HG02588 (cell line): ENCODE results near the gene PRRC1.

Experiments
- ATAC-seq: cut with Tn5 transposase; IDR thresholded peaks from one replicate; pipeline ENCODE4 v1.9.1; 2021; ENCODE audit warnings: mild to moderate bottlenecking, moderate library complexity; ENCODE audit not compliant: unreplicated experiment

The PRRC1 gene

GRCh38 chr5:127517480-127518318 lies at the start of gene PRRC1:
Gene PRRC1 (plus strand): TSS chr5:127517640. CDS start chr5:127523480, 5,840 bp downstream.
- ATAC-seq: peak; percentile 89

GRCh38 chr5:127471211-127471610 lies 46.2 kb upstream of the PRRC1 start:
- ATAC-seq: no peak

GRCh38 chr5:127472700-127473099 lies 44.7 kb upstream of the PRRC1 start:
- no peak for ATAC-seq

GRCh38 chr5:127486471-127486870 lies 31.0 kb upstream of the PRRC1 start:
- no peak for ATAC-seq

DNA sequence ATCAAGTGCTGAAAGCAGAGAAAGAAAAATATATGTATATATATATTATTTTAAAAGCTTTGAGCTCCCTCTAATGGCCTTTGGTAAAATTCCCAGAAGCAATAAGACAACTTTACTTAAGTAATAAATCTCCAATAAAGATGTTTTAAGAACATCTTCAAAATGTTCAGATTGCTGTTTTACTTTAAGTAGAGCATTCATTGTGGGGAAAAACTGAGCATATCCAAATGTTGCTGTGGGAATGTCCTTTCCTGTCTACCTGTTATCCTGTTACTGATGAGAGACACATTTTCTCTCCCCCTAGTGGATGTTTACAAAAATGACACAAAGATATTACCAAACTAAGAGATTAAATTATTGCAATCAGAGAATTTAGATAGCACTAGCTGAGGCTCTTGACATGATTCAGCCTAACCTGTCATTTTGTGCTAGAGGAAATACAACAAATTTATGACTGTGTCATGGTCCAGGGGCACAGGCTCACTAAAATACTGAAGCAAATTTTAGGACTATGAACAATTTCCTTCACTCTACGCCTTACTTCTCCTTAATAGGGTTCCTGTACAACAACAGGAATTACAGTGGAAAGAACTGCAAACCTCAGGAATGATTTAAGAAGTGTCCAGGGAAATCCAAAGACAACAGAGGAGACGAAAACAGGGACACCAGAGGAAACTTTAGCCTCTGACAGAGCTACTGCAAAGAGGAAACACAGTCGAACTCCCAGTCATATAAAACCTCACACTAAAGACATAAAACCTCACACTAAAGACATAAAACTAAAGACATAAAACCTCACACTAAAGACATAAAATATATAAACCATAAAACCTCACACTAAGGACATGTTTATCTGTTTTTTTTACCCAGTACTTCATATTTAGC lies 24.3 kb upstream of the PRRC1 start:
- ATAC-seq: peak; percentile 72

DNA sequence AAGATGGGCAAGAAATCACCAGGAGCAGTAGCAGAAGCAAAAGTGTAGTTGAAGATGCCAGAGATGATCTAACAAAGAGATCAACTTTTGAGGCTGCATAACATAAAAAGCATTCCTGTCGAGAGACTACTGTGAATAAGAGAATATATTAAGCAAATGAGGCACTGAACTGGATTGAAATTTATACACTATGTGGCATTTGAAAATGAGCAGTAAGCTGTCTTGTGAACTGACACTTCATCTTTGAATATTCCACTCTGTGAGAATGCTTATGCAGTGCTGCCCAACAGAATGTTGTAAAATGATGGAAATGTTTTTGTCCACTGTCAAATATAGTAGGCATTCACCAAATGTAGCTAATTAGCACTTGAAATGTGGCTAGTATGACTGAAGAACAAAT lies 18.9 kb upstream of the PRRC1 start:
- ATAC-seq: no peak

- no peak for ATAC-seq
These were observed 11.5 kb upstream of the PRRC1 start for GRCh38 chr5:127505905-127506304.

GRCh38 chr5:127506616-127507015 lies 10.8 kb upstream of the PRRC1 start:
- no peak for ATAC-seq

DNA sequence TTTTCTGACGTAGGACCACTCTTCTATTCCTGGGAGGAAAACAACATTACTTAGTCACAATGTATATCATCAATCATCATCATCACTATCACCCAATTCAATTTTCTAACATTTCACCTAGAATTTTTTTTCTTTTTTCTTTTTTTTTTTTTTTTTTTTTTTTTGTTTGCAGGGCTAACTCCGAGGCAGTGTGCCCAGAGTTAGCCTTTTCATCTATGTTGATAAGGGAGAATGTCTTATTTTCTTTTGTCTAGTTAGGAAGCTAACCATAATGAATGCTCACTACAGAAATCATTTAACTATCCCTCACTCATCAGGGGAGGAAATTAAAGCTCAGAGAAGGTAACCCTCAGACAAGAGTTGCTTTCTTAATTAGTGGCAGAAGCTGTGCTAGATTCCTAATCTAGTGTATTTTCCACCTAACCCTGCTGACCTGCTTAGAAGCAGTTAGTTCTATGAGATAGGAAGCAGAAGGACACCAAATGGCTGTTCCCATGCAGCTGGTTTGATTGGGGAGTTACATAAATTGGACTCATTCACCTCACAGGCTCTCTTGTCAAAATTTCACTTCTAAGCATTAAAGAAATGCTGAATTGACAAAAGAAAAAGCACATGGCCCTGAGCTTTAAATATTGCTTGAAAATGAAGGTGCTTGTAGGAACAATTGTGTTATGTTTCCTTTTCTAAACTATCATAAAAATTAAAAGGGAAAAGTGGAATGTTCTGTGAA lies 8.6 kb upstream of the PRRC1 start:
- ATAC-seq: no peak

- ATAC-seq: no peak
These were observed 4.0 kb upstream of the PRRC1 start for GRCh38 chr5:127513408-127513970.

- ATAC-seq: no peak
These were observed 2.6 kb upstream of the PRRC1 start for GRCh38 chr5:127514816-127515215.

- no peak for ATAC-seq
These were observed 1.6 kb upstream of the PRRC1 start for GRCh38 chr5:127515693-127516440.

DNA sequence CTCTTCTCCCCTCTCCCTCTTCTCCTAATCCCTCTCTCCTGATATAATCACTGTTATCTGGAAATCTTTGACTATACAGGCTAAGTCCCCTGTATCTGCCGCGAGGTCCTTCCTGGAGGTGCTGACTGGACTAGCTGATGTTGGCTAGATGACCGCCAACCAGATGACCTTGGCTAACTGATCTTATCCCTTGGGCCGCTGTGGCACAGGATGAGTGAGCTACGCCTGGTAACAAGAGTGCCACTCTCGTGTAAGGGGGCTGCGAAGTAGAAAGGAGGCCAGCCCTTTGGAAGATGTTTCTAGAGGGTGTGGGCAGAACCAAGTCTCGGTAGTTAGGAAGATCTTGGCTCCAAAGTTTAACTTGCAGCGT lies 345 bp upstream of the PRRC1 start:
- peak; percentile 28 for ATAC-seq

DNA sequence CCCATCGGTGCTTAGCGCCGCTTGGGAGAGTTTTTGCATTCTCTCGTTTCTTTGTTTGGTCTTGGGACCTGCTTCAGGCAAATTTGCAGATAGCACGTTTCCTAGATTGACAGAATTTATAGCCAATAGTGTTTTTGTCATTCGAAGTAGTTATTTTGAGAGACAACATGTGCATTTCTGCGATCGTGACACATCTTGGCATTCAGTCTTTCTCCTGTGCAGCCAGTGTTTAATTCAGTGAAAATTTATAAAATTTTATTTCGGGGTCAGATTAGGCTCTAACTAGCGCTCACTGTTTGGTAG lies 830 bp downstream of the PRRC1 start:
- ATAC-seq: peak; percentile 27

GRCh38 chr5:127519527-127519926 lies 2.1 kb downstream of the PRRC1 start:
- no peak for ATAC-seq

DNA sequence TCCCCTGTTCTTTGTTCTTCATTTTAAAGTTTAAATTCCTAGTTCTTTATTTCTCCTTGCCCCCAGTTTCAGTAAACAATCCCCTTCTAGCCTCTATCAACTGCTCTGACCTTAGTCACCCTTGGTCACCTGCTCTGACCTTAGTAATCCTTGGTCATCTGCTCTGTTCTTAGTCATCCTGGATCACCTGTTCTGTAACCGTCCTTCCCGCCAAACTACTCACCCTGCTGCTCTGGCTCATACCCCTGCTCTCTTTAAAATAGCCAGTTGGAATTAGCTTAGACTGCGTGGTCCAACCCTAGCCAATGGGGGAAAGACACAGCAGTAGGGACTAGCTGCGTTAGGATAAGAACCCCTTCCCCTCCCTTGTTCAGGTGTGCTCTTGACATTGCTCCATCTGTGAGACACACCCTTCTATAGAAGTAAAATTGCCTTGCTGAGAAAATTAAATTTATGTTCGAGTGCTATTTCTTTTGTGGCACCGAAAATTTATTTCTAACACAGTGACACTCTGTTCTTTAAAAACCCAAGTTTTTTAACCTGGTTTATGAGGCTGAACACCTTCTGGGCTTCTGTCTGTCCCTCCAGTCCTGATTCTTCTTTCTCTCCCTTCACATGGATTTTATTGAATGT lies 3.8 kb downstream of the PRRC1 start:
- no peak for ATAC-seq

- ATAC-seq: no peak
These were observed 7.7 kb downstream of the PRRC1 start for GRCh38 chr5:127525181-127525580.

- no peak for ATAC-seq
These were observed 12.7 kb downstream of the PRRC1 start for GRCh38 chr5:127529904-127530682.

DNA sequence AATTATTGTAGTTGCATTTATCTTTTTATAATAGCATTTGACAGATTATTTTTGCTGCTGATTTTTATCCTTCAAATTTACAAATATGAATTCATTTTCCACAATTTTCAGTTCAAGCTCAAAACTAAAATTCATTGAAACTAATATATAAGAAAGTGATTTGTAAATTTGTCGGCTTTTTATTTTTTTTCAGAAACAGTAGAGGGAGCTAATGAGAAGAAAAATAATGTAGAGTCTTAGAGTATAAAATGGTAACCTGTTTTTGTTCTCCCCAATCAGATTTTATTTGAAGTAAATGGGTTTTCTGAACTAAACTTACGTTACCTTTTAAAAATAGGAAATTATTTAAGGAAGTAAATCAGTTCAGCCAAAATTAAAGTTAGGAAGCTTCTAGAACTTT lies 19.2 kb downstream of the PRRC1 start:
- ATAC-seq: no peak
